Smooth muscle cell (in vitro differentiated cells): ENCODE results near the gene NUBPL. TPM values are rescaled to one million over a fixed set of nuclear protein-coding genes. Genes with fewer than 3 reads are reported as not detected.

ENCODE experiments used
- DNase-seq: peaks from one replicate; lab custom pipeline; 2025; ENCODE audit not compliant: unreplicated experiment; lab: John Stamatoyannopoulos, UW
- H2AFZ ChIP-seq: fragments of 200-600 bp; sonication (generic); 2 replicates; pipeline ENCODE4 v1.6.0; 2016; ENCODE audit warnings: antibody characterized with exemption, low read depth, mild to moderate bottlenecking
- H3F3A ChIP-seq: fragments of 200-600 bp; sonication (generic); 2 replicates; pipeline ENCODE4 v1.6.0; 2017; ENCODE audit warnings: antibody characterized with exemption, low read depth
- H3K27ac ChIP-seq: fragments of 200-600 bp; sonication (generic); 2 replicates; pipeline ENCODE4 v1.5.1; 2016; ENCODE audit warnings: low read depth, mild to moderate bottlenecking
- H3K27me3 ChIP-seq: fragments of 200-600 bp; sonication (generic); 2 replicates; pipeline ENCODE4 v1.6.1; 2016; ENCODE audit warnings: low read depth, mild to moderate bottlenecking
- H3K36me3 ChIP-seq: fragments of 200-600 bp; sonication (generic); 2 replicates; pipeline ENCODE4 v1.5.1; 2016; ENCODE audit warnings: low read depth
- H3K4me1 ChIP-seq: fragments of 200-600 bp; sonication (generic); 2 replicates; pipeline ENCODE4 v1.5.1; 2016; ENCODE audit warnings: low read depth
- H3K4me2 ChIP-seq: fragments of 200-600 bp; sonication (generic); 2 replicates; pipeline ENCODE4 v1.6.0; 2016; ENCODE audit warnings: mild to moderate bottlenecking
- H3K4me3 ChIP-seq: fragments of 200-600 bp; sonication (generic); 2 replicates; pipeline ENCODE4 v1.5.1; 2016; ENCODE audit warnings: mild to moderate bottlenecking
- H3K79me2 ChIP-seq: fragments of 200-600 bp; sonication (generic); 2 replicates; pipeline ENCODE4 v1.6.0; 2016; ENCODE audit warnings: low read depth, mild to moderate bottlenecking
- H3K9ac ChIP-seq: fragments of 200-600 bp; sonication (generic); 2 replicates; pipeline ENCODE4 v1.6.0; 2016; ENCODE audit warnings: low read depth
- H3K9me3 ChIP-seq: fragments of 200-600 bp; sonication (generic); replicated peaks from 2 replicates; pipeline ENCODE4 v1.5.1; 2016; ENCODE audit warnings: low read depth
- H4K20me1 ChIP-seq: fragments of 200-600 bp; sonication (generic); 2 replicates; pipeline ENCODE4 v1.6.0; 2016; ENCODE audit warnings: low read depth
- WGBS: methylation state at CpG from one replicate; pipeline ENCODE4 v1.1.7; 2016; ENCODE audit warnings: low lambda C conversion rate; 5-methylcytosine and 5-hydroxymethylcytosine counted together
- polyA plus RNA-seq: library from polyadenylated mRNA; unstranded; fragments of >200 nt; fragmentation: Nextera tagmentation; extraction: Ambion mirVana; gene quantifications from 2 replicates; pipeline ENCODE4 v1.2.1, GENCODE V29; 2016
- total RNA-seq: library from RNA; depleted of rRNA; stranded (reverse); fragments of >200 nt; gene quantifications from 2 replicates; pipeline ENCODE4 v1.2.3, GENCODE V29; 2014
- TF ChIP-seq, protein P1 (sequence below): fragments of 200-600 bp; sonication (generic); IDR thresholded peaks from 2 replicates; pipeline ENCODE4 v1.5.1; 2017; ENCODE audit warnings: borderline replicate concordance, mild to moderate bottlenecking, antibody characterized with exemption; ENCODE audit not compliant: insufficient read depth, poor library complexity, severe bottlenecking

NUBPL gene
- total and polyA plus RNA-seq, 2 experiments from 2014 or later: 9.1 to 11.7 TPM

DNA sequence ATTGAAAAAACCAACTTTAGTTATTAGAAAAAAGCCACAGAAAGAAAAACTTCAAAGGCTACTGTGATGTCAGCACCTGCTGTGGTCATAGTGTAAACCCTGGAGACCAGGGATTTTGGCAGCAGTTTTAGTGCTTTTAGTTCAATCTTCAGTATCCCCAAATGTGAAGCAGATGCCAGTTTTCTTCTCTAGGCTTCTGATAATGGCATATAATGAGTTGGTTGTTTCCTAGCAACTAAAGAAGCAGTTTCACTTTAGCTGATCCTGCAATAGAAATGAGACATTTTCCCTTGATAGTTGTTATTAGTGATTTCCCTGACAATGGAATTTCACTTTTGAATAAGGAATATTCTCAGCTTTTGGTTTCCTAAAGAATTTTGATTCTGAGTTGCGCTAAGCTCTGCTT, 131.2 kb downstream of the NUBPL start:
- H4K20me1 ChIP-seq: no peaks in the 10 kb centered on the region
- H3K4me2 ChIP-seq: no peak overlapping the region
- TF ChIP-seq, protein P1, sequence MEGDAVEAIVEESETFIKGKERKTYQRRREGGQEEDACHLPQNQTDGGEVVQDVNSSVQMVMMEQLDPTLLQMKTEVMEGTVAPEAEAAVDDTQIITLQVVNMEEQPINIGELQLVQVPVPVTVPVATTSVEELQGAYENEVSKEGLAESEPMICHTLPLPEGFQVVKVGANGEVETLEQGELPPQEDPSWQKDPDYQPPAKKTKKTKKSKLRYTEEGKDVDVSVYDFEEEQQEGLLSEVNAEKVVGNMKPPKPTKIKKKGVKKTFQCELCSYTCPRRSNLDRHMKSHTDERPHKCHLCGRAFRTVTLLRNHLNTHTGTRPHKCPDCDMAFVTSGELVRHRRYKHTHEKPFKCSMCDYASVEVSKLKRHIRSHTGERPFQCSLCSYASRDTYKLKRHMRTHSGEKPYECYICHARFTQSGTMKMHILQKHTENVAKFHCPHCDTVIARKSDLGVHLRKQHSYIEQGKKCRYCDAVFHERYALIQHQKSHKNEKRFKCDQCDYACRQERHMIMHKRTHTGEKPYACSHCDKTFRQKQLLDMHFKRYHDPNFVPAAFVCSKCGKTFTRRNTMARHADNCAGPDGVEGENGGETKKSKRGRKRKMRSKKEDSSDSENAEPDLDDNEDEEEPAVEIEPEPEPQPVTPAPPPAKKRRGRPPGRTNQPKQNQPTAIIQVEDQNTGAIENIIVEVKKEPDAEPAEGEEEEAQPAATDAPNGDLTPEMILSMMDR: no peak
- no peaks in the 10 kb centered on the region for H3K27me3 ChIP-seq
- DNase-seq: no peak
- H3K9me3 ChIP-seq: no peaks in the 10 kb centered on the region
- no peak overlapping the region for H3K27ac ChIP-seq
- no peak overlapping the region for H2AFZ ChIP-seq
- no peaks in the 10 kb centered on the region for H3K36me3 ChIP-seq
- H3K4me1 ChIP-seq: no peaks in the 10 kb centered on the region
- H3K4me3 ChIP-seq: no peak overlapping the region
- H3K79me2 ChIP-seq: no peaks in the 10 kb centered on the region
- no peak overlapping the region for H3K9ac ChIP-seq
- WGBS: 97% methylated on average over 1 of the region's 1 CpG
- H3F3A ChIP-seq: no peaks in the 10 kb centered on the region

DNA sequence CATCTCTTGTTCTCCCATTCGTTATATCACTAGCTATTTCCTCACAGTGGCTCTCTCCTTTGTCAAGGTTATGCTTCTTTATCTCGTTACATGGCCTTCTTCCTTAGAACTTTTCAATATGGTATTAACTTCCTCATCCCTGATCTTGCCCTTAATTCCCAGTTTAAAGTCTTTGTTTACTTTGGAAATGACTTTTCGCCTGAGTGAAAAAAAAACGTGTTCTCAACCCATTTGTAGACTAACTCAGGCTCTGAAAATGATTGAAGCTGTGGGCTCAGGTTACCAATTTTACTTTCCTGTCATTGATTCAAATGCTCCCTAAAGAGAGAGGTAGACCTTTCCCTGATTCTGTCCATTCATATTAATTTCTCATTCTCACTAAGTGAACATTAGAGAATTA, 135.2 kb downstream of the NUBPL start:
- Histone ChIP-seq H3K27ac (no peak overlapping the region), H3F3A (no peaks in the 10 kb centered on the region), H3K36me3 (no peaks in the 10 kb centered on the region), H4K20me1 (no peaks in the 10 kb centered on the region), H2AFZ (no peak overlapping the region), H3K4me1 (no peaks in the 10 kb centered on the region), H3K27me3 (no peaks in the 10 kb centered on the region), H3K79me2 (no peaks in the 10 kb centered on the region), H3K4me3 (no peak overlapping the region), H3K9me3 (no peaks in the 10 kb centered on the region), H3K9ac (no peak overlapping the region), H3K4me2 (no peak overlapping the region)
- 72% methylated on average over 4 of the region's 4 CpGs for WGBS
- TF ChIP-seq, protein P1: no peak
- no peak for DNase-seq

DNA sequence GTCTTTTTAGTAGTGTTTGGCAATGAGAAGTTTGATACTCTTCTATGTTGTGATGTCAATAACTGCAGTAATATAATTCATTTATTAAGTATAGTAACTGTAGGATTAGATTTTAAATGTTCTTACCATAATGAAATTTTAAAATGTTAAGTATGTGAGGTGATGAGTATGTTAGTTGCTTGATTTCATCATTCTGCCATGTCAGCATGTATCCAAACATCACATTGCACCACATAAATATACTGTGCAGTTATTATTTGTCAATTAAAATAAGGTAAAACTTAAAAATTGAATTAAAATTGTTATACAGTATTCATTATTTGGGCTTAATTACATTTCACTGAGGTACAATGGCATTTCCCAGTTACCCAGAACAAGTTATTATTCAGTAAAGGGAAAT, 138.6 kb downstream of the NUBPL start:
- Histone ChIP-seq H3K4me3 (no peak overlapping the region), H3F3A (no peaks in the 10 kb centered on the region), H3K36me3 (no peaks in the 10 kb centered on the region), H2AFZ (no peak overlapping the region), H3K27me3 (no peaks in the 10 kb centered on the region), H4K20me1 (no peaks in the 10 kb centered on the region), H3K79me2 (no peaks in the 10 kb centered on the region), H3K9me3 (no peaks in the 10 kb centered on the region), H3K4me1 (no peaks in the 10 kb centered on the region), H3K9ac (no peak overlapping the region), H3K4me2 (no peak overlapping the region), H3K27ac (no peak overlapping the region)
- DNase-seq: no peak
- TF ChIP-seq, protein P1: no peak

DNA sequence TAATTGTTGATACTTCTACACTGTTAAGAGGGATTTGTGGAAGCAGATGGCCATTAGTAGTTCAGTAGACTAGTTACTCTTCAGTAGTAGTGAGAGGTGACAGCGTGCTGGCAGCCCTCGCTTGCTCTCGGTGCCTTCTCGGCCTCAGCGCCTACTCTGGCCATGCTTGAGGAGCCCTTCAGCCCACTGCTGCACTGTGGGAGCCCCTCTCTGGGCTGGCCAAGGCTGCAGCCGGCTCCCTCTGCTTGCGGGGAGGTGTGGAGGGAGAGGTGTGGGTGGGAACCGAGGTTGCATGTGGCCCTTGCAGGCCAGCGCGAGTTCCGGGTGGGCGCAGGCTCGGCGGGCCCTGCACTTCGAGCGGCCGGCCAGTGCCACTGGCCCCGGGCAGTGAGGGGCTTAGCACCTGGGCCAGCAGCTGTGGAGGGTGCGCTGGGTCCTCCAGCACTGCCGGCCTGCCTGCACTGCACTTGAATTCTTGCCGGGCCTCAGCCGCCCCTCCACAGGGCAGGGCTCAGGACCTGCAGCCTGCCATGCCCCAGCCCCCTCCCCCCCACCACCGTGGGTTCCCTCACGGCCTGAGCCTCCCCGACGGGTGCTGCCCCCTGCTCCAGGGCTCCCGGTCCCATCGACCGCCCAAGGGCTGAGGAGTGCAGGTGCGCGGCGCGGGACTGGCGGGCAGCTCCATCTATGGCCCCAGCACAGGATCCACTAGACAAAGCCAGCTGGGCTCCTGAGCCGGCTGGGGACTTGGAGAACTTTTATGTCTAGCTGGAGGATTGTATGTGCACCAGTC, 139.3 kb downstream of the NUBPL start:
- TF ChIP-seq, protein P1: no peak
- 97% methylated on average over 19 of the region's 35 CpGs for WGBS
- H3K4me1 ChIP-seq: no peaks in the 10 kb centered on the region

More for the DNA sequence above, 139.3 kb downstream of the NUBPL start:
- Histone ChIP-seq H3K27ac (no peak overlapping the region), H3F3A (no peaks in the 10 kb centered on the region), H3K4me3 (no peak overlapping the region), H2AFZ (no peak overlapping the region), H3K79me2 (no peaks in the 10 kb centered on the region), H3K9me3 (no peaks in the 10 kb centered on the region), H4K20me1 (no peaks in the 10 kb centered on the region), H3K9ac (no peak overlapping the region), H3K4me2 (no peak overlapping the region), H3K27me3 (no peaks in the 10 kb centered on the region), H3K36me3 (no peaks in the 10 kb centered on the region)
- DNase-seq: no peak
